ENCODE data around the gene EIF4EBP2. TPM values are rescaled to one million over a fixed set of nuclear protein-coding genes. Genes with fewer than 3 reads are reported as not detected.

The EIF4EBP2 gene
- total RNA-seq, 1 donor from 2014 or later = 47.4 TPM

DNA sequence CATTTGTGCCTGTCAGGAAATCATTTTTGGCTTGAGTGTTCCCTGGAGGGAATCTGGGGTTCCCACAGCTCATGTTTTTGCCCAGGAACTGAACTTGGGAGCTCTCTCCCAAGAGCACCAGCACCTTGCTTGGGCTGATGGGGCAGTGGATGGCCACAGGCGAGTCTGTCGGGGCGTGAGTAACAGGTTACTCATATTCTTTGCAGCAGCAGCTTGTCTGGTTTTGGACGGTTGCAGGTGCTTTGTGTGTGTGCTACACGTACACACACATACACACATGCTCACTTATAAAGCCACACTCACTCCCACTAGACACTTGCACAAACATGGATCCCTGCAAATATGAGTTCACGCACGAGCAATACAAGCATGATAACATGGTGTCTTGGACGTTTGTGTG, 71.7 kb downstream of the EIF4EBP2 start:
- no peaks in the 10 kb centered on the region for H3K36me3 ChIP-seq
- H3K27ac ChIP-seq = no peak overlapping the region
- no peaks in the 10 kb centered on the region for H3K9me3 ChIP-seq
- TF ChIP-seq, protein P1, sequence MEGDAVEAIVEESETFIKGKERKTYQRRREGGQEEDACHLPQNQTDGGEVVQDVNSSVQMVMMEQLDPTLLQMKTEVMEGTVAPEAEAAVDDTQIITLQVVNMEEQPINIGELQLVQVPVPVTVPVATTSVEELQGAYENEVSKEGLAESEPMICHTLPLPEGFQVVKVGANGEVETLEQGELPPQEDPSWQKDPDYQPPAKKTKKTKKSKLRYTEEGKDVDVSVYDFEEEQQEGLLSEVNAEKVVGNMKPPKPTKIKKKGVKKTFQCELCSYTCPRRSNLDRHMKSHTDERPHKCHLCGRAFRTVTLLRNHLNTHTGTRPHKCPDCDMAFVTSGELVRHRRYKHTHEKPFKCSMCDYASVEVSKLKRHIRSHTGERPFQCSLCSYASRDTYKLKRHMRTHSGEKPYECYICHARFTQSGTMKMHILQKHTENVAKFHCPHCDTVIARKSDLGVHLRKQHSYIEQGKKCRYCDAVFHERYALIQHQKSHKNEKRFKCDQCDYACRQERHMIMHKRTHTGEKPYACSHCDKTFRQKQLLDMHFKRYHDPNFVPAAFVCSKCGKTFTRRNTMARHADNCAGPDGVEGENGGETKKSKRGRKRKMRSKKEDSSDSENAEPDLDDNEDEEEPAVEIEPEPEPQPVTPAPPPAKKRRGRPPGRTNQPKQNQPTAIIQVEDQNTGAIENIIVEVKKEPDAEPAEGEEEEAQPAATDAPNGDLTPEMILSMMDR (IDR thresholded peaks at IDR 0.05) = no peak
- TF ChIP-seq POLR2A (IDR thresholded peaks at IDR 0.05) (no peak), POLR2AphosphoS5 (IDR thresholded peaks at IDR 0.05; ENCODE audit: insufficient read depth in 1 of 2, low read depth in 1 of 2) (no peak)
- H3K4me3 ChIP-seq = no peak overlapping the region
- DNase-seq (ENCODE audit: extremely low spot score in 2 of 2) = no peak
- H3K27me3 ChIP-seq = no peaks in the 10 kb centered on the region
- H3K4me1 ChIP-seq = peaks cover 21% of the 10 kb centered on the region
- intact Hi-C loops (cut with DNase I) = no loop called here

DNA sequence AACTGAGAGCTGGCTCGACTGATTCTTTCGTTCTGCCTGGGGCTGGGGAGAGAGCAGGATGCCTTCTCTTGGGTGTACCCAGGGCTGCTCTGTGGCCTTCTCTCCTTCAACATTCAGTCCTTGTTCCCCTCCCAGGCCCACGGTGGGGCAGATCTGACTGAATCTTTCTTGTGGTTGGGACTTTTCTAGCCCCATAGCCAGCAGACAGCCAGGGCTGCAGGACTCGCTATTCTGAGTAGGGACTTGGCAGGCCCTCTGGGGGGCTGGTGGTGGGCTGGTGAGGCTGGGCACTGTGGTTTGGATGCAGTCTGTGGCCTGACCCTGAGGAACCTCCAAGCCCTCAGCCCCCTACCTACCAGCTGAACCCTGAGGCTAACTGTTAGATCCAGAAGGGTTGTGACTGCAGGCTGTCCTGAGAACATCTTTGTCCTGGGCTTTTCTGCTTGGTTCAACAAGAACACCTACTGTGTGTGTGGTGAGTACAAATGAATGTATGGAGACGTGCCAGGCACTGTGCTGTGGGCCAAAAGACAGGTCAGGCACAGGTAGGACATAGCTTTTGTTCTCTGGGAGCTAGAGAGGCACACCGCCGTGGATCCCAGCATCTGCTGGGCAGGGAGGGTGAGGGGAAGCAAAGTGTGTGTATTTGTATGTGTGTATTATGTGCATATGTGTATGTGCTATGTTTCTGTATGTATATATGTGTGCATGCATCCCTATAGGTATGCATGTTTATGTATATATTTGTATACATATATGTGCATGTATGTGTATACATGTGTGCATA, 72.5 kb downstream of the EIF4EBP2 start:
- Histone ChIP-seq H3K4me1 (peaks cover 21% of the 10 kb centered on the region), H3K9me3 (no peaks in the 10 kb centered on the region), H3K36me3 (no peaks in the 10 kb centered on the region), H3K27me3 (no peaks in the 10 kb centered on the region), H3K4me3 (no peak overlapping the region), H3K27ac (no peak overlapping the region)
- no peak for TF ChIP-seq POLR2AphosphoS5 (IDR thresholded peaks at IDR 0.05; ENCODE audit: insufficient read depth in 1 of 2, low read depth in 1 of 2)
- TF ChIP-seq, protein P1 (IDR thresholded peaks at IDR 0.05) = no peak
- intact Hi-C loops (cut with DNase I) = no loop called here
- DNase-seq (ENCODE audit: extremely low spot score in 2 of 2) = no peak

DNA sequence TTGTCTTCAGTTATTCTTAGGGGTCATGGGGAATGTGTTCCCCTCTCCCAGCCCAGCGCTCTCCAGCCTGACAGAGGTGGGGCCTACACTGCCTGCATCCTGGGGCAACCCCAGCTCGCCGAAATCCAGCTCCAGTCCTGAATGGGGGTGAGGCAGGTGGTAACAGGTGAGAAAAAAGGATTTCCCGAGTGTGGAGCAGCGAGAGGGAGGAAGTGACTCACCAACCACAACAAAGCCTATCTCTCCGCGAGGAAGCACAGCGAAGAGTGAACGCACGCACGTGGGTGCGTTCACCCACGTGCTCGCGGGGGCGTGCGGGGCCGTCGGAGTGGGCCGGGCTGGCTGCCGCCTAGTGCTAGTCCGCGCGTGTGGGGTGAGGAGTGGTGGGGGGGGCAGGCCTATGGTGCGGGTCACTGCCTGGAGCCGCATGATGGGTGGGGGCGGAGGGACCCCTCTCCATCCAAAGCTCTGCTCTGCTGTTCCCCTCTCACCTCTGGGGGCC, 73.8 kb downstream of the EIF4EBP2 start:
- TF ChIP-seq, protein P1 (IDR thresholded peaks at IDR 0.05) = no peak
- TF ChIP-seq POLR2A (IDR thresholded peaks at IDR 0.05) (no peak), POLR2AphosphoS5 (IDR thresholded peaks at IDR 0.05; ENCODE audit: insufficient read depth in 1 of 2, low read depth in 1 of 2) (no peak)
- Histone ChIP-seq H3K4me3 (peak overlapping the region; percentile 56 to 73), H3K36me3 (no peaks in the 10 kb centered on the region), H3K27me3 (no peaks in the 10 kb centered on the region), H3K9me3 (no peaks in the 10 kb centered on the region), H3K4me1 (peaks cover 31% of the 10 kb centered on the region), H3K27ac (peak overlapping the region; percentile 53)
- DNase-seq (ENCODE audit: extremely low spot score in 2 of 2) = no peak
- intact Hi-C loops (cut with DNase I) = no loop called here

Other genes with a start within 250 kb of the EIF4EBP2 start
- gene SAR1A, start 233.6 kb upstream of the EIF4EBP2 start, total RNA-seq = 57.9 TPM
- gene PPA1, start 170.7 kb upstream of the EIF4EBP2 start, total RNA-seq = 79.3 TPM
- not detected for gene NPFFR1, start 120.1 kb upstream of the EIF4EBP2 start, total RNA-seq
- 10.8 TPM for gene LRRC20, start 21.5 kb upstream of the EIF4EBP2 start, total RNA-seq
- not detected for gene NODAL, start 37.5 kb downstream of the EIF4EBP2 start, total RNA-seq
- 6.9 TPM for gene PALD1, start 74.6 kb downstream of the EIF4EBP2 start, total RNA-seq
- 20.9 TPM for gene PRF1, start 198.6 kb downstream of the EIF4EBP2 start, total RNA-seq